ENCODE measurements around the gene STRIP2. TPM values are rescaled to one million over a fixed set of nuclear protein-coding genes. Genes with fewer than 3 reads are reported as not detected.

The STRIP2 gene
- total RNA-seq, 1 experiment from 2014 or later, result 9.9 TPM

GRCh38 chr7:129421717-129422250 is 12.4 kb upstream of the STRIP2 start:
- Histone ChIP-seq H2BK20ac (ENCODE audit: low read depth, low read length, poor library complexity, severe bottlenecking) (no peak overlapping the region), H3K27ac (ENCODE audit: insufficient read length, low read depth, low read length) (no peak overlapping the region), H3K23ac (ENCODE audit: insufficient read length, low read depth, low read length) (no peak overlapping the region), H3K9ac (ENCODE audit: extremely low read depth, insufficient read length, low read length) (no peak overlapping the region), H4K8ac (replicated peaks; ENCODE audit: insufficient read length, low read depth, low read length) (no peak overlapping the region), H3K23me2 (ENCODE audit: insufficient read length, low read depth, low read length, poor library complexity, severe bottlenecking) (no peaks in the 10 kb centered on the region), H2BK5ac (ENCODE audit: insufficient read length, low read length) (no peak overlapping the region), H3K27me3 (ENCODE audit: insufficient read depth, low read length) (no peaks in the 10 kb centered on the region), H2BK12ac (ENCODE audit: insufficient read length, low read depth, low read length) (no peak overlapping the region), H3K4ac (ENCODE audit: low read depth, low read length) (no peak overlapping the region), H3K79me2 (ENCODE audit: insufficient read depth, low read length) (no peaks in the 10 kb centered on the region; the same call in 1 of the 2 replicates), H3K4me2 (ENCODE audit: insufficient read depth, insufficient read length, low read length) (no peak overlapping the region), H3K9me3 (ENCODE audit: control insufficient read depth, low read depth, low read length) (no peaks in the 10 kb centered on the region), H3K56ac (ENCODE audit: insufficient read length, low read depth, low read length) (no peak overlapping the region), H4K20me1 (ENCODE audit: control insufficient read depth, insufficient read depth, insufficient read length) (no peaks in the 10 kb centered on the region), H3T11ph (ENCODE audit: low read length) (no peak overlapping the region), H2BK120ac (ENCODE audit: low read depth, low read length, poor library complexity, severe bottlenecking) (no peak overlapping the region), H3K4me1 (ENCODE audit: insufficient read depth, low read length) (no peaks in the 10 kb centered on the region), H2AK5ac (ENCODE audit: insufficient read length, low read length) (no peak overlapping the region), H4K91ac (ENCODE audit: insufficient read length, low read depth, low read length) (no peak overlapping the region), H2AFZ (ENCODE audit: low read length) (no peak overlapping the region), H3K14ac (ENCODE audit: insufficient read depth, low read length) (no peak overlapping the region), H4K5ac (ENCODE audit: insufficient read length, low read depth, low read length) (no peak overlapping the region), H2BK15ac (ENCODE audit: low read depth, low read length) (no peak overlapping the region), H3K79me1 (ENCODE audit: insufficient read depth, low read depth, low read length, poor library complexity, severe bottlenecking) (no peaks in the 10 kb centered on the region), H3K18ac (ENCODE audit: insufficient read length, low read depth, low read length) (no peak overlapping the region)
- no CpG with 5 or more reads among the region's 2 CpGs for WGBS (ENCODE audit: extremely low coverage, insufficient read length, low lambda C conversion rate)
- Mint-ChIP-seq H3K4me1 (no peaks in the 10 kb centered on the region), H3K36me3 (ENCODE audit: insufficient read depth in 1 of 3, low read depth in 3 of 3) (peaks cover 6 to 19% (median 13%) of the 10 kb centered on the region in 3 experiments; a peak in 6 of 7 replicates), H3K27ac (no peak overlapping the region), H3K9me3 (no peaks in the 10 kb centered on the region), H3K4me3 (no peak overlapping the region), H3K27me3 (ENCODE audit: low read depth) (no peaks in the 10 kb centered on the region)
- TF ChIP-seq, protein P1, sequence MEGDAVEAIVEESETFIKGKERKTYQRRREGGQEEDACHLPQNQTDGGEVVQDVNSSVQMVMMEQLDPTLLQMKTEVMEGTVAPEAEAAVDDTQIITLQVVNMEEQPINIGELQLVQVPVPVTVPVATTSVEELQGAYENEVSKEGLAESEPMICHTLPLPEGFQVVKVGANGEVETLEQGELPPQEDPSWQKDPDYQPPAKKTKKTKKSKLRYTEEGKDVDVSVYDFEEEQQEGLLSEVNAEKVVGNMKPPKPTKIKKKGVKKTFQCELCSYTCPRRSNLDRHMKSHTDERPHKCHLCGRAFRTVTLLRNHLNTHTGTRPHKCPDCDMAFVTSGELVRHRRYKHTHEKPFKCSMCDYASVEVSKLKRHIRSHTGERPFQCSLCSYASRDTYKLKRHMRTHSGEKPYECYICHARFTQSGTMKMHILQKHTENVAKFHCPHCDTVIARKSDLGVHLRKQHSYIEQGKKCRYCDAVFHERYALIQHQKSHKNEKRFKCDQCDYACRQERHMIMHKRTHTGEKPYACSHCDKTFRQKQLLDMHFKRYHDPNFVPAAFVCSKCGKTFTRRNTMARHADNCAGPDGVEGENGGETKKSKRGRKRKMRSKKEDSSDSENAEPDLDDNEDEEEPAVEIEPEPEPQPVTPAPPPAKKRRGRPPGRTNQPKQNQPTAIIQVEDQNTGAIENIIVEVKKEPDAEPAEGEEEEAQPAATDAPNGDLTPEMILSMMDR (conservative IDR thresholded peaks at IDR 0.05), result no peak
- no peak for DNase-seq
